ENCODE results near the gene C16orf46. TPM values are rescaled to one million over a fixed set of nuclear protein-coding genes. Genes with fewer than 3 reads are reported as not detected.
A peak's percentile ranks its signal among the peaks of the same experiment; 100 is the strongest.

C16orf46 gene, protein sequence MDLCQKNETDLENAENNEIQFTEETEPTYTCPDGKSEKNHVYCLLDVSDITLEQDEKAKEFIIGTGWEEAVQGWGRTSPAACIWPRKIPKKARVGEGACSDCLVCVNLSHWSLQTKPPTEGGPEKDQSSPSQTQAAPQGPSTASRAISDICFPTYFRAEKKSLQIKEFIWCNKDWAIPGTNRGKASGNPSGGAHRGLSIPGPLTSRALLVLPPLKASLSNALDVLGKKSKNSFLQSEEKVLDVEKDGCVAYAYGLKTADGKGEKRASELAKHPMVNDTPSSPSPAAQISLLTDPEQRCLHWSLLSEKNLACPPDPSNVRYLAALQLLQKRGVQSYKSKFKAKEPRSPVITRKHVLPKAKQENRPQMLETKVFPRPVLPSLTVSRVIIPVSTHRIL
- total RNA-seq (2012; rRNA removed) (under 0.01 and 0.72 TPM in 2 replicates), polyA plus RNA-seq (2012; rRNA removed) (0.27 and 0.55 TPM in 2 replicates), Bru-seq, nascent RNA (percentile 40 among the genes with signal in this experiment), BruChase-seq, experiment 1, labeled RNA remaining after a 6-hour chase (percentile 62 among the genes with signal in this experiment), BruChase-seq, experiment 2, labeled RNA remaining after a 2-hour chase (percentile 65 among the genes with signal in this experiment)
- 0.23 TPM in 1 of 2 replicates, not detected in the other for polyA plus RNA-seq (2012; cell fraction: cytosol; rRNA removed)
- 0.25 TPM in 1 of 2 replicates, not detected in the other for polyA plus RNA-seq (2012; cell fraction: nucleus; rRNA removed; ENCODE audit: low replicate concordance)
- long read RNA-seq = 0 reads

GRCh38 chr16:81077076-81077940, at the start of gene C16orf46:
TSS of gene C16orf46 (minus strand) at chr16:81077238. CDS start at chr16:81063955, 13,283 bp downstream.
- BruUV-seq (replicated peaks) = no TSS peak
- Histone ChIP-seq H2BK120ac (ENCODE audit: low read depth, low read length) (peak within 1 kb of the TSS; percentile 5; the same call in 1 of the 2 replicates), H2AFZ (replicated peaks; ENCODE audit: low read length, poor library complexity) (peak within 1 kb of the TSS; percentile 99), H3K36me3 (ENCODE audit: control insufficient read depth, insufficient read depth, low read length) (no peaks in the 10 kb centered on the region), H3K9me1 (ENCODE audit: insufficient read depth, low read length) (0 out of 2 replicates have a peak, but pooled peaks cover 4% of the 10 kb centered on the region), H4K5ac (ENCODE audit: low read depth, low read length) (peak within 1 kb of the TSS; percentile 98), H3K9ac (ENCODE audit: low read depth, low read length) (peak within 1 kb of the TSS; percentile 91), H2AK9ac (replicated peaks; ENCODE audit: low read depth, low read length, poor library complexity) (peak within 1 kb of the TSS; percentile 80), H3K4me3 (ENCODE audit: insufficient read depth, low read depth, low read length) (peak within 1 kb of the TSS; percentile 80), H3K4ac (ENCODE audit: low read depth, low read length) (peak within 1 kb of the TSS; percentile 87), H3K14ac (replicated peaks; ENCODE audit: low read depth, low read length) (peak within 1 kb of the TSS; percentile 93), H4K20me1 (ENCODE audit: insufficient read depth, low read length) (no peaks in the 10 kb centered on the region; the same call in 1 of the 2 replicates), H3K18ac (ENCODE audit: low read depth, low read length) (peak within 1 kb of the TSS; percentile 66), H3K56ac (ENCODE audit: extremely low read depth, insufficient read depth, low read length) (peak within 1 kb of the TSS; percentile 62), H4K8ac (ENCODE audit: low read depth in 2 of 2, low read length in 2 of 2) (peak within 1 kb of the TSS; percentile 96 to 99), H3K4me1 (ENCODE audit: control insufficient read depth, insufficient read depth, low read length) (peaks cover 3% of the 10 kb centered on the region; the same call in 1 of the 2 replicates), H2BK5ac (ENCODE audit: low read depth, low read length, poor library complexity, severe bottlenecking) (peak within 1 kb of the TSS; percentile 82), H4K91ac (ENCODE audit: insufficient read depth, low read depth, low read length) (peak within 1 kb of the TSS; percentile 75), H3K23ac (ENCODE audit: low read depth, low read length) (peak within 1 kb of the TSS; percentile 79), H2AK5ac (ENCODE audit: low read depth, low read length) (peak within 1 kb of the TSS; percentile 36; the same call in 1 of the 2 replicates), H3K27ac (ENCODE audit: insufficient read depth, low read length) (peak within 1 kb of the TSS; percentile 85), H3K9me3 (ENCODE audit: control insufficient read depth, insufficient read depth, low read length) (no peaks in the 10 kb centered on the region), H2BK15ac (ENCODE audit: low read depth, low read length) (no peak within 1 kb of the TSS; the same call in 2 of the 3 replicates), H2BK20ac (ENCODE audit: low read depth, low read length) (no peak within 1 kb of the TSS), H3K79me1 (ENCODE audit: low read depth in 1 of 2, low read length in 2 of 2) (0 out of 4 replicates have a peak, but pooled peaks cover 0 to 4% of the 10 kb centered on the region in 2 experiments), H3K27me3 (ENCODE audit: control insufficient read depth, insufficient read depth, low read length) (no peaks in the 10 kb centered on the region), H3K4me2 (ENCODE audit: low read depth, low read length) (peak within 1 kb of the TSS; percentile 97)
- DNase-seq = peak; percentile 95
- in situ Hi-C loops (cut with MboI; ENCODE audit: low sequenced_read_pairs) (no loop called here), dilution Hi-C loops (cut with HindIII; ENCODE audit: low sequenced_read_pairs, unreplicated experiment) (no loop called here), intact Hi-C loops (cut with micrococcal nuclease) (loop anchor here (5.0 kb wide), 1 partner anchor 40 kb away; the partner anchor contains the start of gene ATMIN)
- TF ChIP-seq MXI1 (IDR thresholded peaks at IDR 0.05; ENCODE audit: borderline replicate concordance, low read depth, low read length) (peak; percentile 69; the same call in 1 of the 2 replicates), NFE2L2 (IDR thresholded peaks at IDR 0.05; ENCODE audit: low read depth, low read length) (0 out of 2 replicates have a peak, but pooled peaks have one; percentile 11), CHD1 (IDR thresholded peaks at IDR 0.05; ENCODE audit: low read depth, low read length) (0 out of 2 replicates have a peak, but pooled peaks have one; percentile 87), POLR2A (IDR thresholded peaks at IDR 0.05; ENCODE audit: low read depth, low read length) (peak; percentile 96), MAZ (IDR thresholded peaks at IDR 0.05; ENCODE audit: borderline replicate concordance, low read depth, low read length) (peak; percentile 31; the same call in 1 of the 2 replicates), RFX5 (IDR thresholded peaks at IDR 0.05; ENCODE audit: low read depth, low read length) (no peak)
- CTCF ChIA-PET = interaction anchor here (0.6 to 1.2 kb wide), 2 partner anchors 98 to 901 kb away, joined by 3 read pairs; no protein-coding TSS in a partner anchor
- 25% methylated on average over 23 of the region's 59 CpGs; no CpG with 5 or more reads in 1 of the 2 experiments for WGBS, 2 experiments (ENCODE audit: extremely low coverage in 2 of 2, insufficient read length in 1 of 2)
- ATAC-seq (ENCODE audit: low read depth) = peak; percentile 94
- POLR2A ChIA-PET (ENCODE audit: unreplicated experiment) = interaction anchor here (1.2 kb wide), 1 partner anchor 11 kb away, joined by 3 read pairs; no protein-coding TSS in a partner anchor
